Measurements from ENCODE around the gene LPIN1.
"Not testable (repeated sequence)": the region's sequence is repeated elsewhere in the genome, so short reads cannot be mapped to it uniquely, and the experiment has no call there.

LPIN1 gene

DNA sequence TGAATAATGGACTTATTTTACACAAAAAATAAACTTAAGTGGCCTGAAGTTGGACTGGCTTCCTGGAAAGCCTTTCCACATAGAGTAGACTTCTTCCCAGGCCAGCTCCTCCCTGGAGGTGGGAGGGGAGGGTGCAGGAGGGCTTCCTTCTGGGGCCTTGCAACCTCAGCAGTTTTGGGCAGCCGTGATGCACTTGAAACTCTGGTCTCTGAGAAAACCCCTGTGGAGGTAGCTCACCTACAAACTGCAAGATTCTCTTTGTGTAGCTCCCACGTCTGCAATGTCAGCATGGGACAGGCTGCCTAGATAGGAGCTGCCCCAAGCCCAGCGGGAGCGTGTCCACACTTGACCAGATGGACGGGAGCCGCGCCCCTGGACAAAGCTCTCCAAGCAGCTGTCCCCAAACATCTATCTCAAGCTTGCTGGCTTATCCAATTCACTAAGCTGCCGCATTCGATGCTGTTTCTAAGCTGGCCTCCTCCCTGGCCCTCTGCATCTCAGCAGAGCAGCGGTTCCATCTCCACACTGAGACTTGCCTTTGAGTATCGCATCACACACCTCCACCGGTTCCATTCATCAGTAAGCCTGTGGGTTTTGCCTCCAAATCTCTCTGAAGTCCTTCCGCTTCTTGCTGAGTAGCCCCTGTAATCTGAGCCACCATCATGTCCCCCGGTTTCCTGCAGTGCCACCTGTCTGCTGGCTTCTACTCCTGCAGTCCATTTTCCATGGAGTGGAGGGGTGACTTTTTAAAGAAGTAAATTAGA is 1.6 kb upstream of the LPIN1 start:
- no peak for FAIRE-seq

DNA sequence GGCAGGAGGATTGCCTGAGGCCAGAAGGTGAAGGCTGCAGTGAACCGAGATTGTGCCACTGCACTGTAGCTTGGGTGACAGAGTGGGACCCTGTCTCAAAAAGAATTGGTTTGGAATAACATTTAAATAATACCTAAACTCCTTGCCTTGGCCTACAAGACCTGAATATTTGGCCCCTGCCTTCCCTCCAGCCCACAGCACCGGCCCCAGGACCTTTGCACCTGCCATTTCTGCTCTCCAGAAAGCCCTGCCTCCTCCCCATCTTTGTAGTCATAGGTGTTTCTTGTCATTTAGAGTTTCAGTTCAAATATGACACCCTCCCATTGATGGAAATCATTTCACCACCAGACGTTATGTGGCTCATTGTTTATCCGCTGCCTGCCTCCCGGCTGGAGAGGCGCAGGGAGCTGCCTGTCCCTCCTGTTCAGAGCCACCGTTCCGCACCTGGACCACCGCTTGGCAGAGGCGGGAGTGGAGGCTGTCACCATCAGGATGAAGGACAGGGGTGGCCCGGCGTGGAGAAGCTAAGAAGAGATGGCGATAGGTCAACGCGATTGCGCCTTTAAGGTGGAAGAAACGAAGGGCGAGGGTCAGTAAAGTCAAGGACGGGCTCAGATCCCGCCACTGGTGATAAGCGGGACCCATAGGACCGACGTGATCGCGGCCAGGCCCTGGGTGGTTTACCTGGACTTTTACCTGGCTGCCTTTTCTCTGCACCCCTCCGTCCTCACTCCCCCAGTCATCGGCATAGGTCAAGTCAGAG is 638 bp upstream of the LPIN1 start:
- no peak for FAIRE-seq

DNA sequence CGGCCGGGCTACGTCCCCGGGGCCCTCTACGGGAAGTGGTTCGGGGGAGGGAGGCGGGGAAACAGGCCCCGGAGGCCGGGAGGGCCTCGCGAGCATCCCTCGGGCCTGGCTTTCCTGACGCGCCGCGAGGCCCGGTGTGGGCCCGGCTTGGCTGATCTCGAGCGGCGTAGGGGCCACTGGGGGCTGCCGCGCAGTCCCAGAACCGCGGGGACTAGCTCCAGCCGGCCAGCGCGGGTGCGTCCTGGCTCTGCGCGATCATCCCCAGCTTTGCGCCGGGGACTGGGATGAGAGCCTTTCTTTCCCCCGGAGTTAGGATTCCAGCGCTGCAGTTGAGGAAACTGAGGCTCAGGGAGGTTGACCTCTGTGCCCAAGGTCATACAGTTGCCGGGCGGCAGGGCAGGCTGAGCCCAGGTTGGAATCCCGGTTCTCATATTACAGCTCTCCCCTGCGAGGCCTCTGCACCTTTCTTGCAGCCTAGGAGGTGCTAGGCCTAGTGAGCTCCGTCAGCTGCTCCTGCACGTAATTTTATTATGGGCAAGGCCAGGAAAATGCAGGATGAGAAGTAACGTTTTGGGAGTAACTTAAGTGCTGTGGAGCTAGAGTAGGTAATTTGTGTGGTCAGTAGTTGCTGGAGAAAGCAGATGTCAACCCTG is 501 bp downstream of the LPIN1 start:
- no peak for FAIRE-seq

DNA sequence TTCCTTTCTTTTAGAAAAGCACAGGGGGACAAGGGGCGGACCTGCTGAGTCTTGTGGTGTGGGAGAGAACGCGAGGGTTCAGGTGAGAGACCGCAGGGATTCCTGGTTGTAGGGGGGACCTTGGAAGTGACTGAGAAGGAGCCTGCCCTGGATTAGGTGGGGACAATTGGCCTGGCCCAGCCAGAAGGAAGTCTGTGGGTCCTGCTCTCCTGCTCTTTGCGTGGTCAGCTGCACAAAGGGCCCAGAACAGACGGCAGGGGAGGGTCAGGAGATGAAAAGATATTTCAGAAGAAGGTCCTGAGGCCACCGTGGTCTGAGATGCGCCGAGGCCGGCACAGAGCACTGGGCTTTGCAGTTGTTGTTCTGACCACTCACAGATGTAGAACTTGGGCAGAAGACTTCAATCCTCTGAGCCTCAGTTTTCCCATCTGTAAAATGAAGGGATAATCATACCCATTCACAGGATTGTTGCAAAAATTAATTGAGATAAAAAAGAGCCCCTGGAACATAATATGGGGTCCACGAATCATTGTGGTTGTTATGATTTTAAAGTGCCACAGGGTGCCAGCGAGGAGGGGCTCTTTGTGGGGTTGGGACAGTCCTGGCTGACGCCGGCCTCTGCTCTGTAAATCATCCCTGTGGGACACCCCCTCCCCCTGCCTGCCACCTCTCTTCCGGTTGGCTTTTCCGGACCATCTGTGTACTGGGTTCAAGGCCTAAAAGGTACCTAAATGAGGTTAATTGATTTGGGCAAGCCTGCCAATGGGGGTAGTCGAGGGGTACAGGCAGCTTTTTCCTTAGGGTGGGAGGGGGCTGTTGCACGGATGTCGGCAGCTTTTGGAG is 1.8 kb downstream of the LPIN1 start:
- FAIRE-seq, result no peak

DNA sequence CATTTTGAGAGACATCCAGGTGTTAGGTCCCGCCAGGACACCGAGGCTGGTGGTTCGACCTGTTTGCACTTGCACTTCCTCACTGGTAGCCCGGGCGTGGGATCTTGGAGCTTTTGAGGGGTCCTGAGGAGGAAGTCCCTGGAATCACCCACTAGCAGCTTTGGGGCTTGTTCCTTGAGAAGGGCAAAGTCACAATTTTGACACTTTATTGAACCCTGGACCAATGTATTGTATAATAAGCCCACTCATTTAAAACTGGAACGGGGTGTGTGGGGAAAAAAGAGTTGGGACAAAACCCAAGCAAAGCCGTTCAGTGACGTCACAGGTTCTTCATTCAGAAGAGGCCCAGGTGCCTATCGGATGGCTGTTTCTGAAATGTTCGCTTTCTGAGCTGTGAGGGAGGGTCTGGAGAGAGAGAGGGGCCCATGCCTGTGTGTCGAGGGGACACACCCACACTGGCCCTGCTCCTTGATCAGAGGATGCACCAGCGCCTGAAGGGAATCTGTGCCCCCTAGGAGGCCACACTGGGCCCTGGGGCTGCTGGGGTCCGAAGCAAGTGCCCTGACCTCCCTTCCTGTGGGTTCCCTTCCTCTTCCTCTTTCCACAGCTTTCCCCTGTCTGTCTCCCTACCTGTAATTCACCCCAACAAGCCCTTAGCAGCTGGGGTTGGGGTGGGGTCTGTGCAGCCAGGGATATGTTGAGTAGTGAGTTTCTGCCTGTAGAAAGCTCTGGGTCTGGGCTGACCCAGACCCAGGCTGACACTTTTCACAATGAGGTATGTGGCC is 2.6 kb downstream of the LPIN1 start:
- FAIRE-seq, result no peak

DNA sequence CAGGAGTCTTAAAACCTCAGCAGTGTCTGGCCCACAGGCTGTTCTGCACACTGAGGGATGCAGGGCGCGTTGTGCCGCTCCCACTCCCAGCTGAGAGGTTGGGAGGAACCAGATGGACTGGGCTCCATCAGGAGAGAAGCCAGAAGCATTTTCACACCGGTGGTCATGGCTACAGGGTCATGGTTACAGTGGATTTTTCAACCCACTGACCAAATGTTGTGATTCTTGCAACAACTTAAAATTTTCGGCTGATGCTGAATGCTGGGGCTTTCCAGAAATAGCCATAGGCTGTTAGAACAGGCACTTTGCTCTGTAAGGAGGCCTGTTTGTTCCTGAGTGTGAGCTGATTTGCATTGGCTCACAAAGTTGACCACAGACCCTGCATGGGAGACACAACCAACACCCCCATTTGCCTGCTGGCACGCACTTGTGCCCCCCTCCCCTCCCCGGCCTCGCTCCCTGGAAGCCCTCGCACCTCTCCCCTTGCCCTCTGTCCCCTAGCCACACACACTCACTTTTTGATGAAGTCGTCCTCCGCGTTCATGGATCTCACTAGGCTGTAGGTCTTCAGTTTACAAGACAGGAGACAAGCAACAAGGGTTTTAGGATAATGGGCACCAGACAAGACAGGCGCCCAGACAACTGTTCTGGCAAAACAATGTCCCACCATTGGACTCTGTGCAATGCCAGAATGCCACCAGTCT is 3.4 kb downstream of the LPIN1 start:
- no peak for FAIRE-seq

DNA sequence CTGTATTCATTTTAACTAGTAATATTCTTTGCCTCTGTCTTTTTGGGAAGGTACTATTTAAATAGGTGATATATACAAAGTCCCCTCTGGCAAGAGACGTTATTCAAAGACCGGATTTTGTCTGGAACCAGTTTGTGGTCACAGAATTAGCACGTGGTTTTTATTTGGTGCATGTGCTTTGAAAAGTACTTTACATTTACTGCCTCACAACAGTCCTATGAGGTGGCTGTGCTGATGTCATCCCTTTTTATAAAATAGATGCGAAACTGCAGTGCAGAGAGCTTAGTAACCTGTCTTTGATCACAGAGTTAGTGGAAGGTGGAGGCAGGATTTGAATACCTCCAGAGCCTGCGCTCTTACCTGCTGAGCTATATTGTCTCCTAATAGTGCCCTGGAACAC is 4.0 kb downstream of the LPIN1 start:
- FAIRE-seq, result no peak

DNA sequence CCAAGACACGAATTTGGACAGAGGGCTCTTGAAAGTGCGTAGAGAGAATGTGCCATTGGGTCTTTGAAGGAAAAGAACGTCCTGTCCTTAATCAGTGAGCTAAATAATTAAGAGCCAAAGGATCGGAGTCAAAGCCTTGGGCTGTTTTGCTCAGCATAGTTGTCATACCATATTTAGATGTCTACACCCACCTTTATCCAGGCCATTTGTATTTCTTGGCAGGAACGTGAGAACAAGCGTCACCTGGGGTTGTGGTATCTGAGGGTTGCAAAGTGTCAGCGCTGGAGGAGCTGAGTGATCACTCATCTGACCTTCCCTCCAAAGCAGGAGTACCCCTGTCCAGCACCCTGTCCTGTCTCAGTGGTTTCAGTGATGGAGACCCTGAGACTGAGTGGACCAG is 4.5 kb downstream of the LPIN1 start:
- no peak for FAIRE-seq

DNA sequence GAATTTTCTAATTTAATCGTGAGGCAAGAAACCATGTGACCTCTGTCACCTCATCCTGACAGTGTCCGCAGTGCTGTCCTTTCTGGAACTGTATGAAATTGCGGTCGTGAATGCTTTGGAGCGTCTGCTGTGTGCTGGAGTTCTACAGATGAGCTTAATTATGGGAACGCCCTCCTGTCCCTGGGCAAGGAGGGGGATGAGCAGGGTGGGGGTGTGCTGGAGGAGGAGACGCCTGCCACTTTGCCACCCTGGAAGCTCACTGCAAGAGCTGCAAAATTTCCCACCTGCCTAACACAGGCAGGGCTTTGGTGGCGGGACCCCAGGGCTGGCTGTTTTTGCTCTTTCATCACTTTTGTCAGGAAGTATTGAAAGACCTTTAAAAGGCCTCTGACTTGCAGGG is 6.5 kb downstream of the LPIN1 start:
- no peak for FAIRE-seq

DNA sequence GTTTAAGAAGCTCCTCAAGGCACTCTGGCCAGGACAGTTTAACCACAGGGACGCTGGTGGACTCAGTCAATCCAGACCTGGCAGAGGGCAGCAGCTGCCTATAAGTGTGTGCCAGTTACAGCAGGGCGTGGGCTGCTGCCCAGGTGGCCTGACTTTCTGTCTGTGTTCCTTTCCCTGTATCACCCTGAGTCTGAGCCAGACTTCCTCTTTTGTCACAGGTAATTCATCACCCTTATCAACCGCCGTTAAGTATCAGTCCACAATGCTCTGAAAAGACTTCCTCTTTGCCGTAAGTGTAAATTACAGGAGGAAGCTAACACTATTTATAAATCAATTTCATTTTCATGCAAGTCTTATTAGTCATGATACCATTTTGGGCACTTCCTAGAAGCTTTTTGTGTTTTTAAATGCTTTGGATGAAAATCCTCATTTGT is 7.0 kb downstream of the LPIN1 start:
- FAIRE-seq, result no peak

DNA sequence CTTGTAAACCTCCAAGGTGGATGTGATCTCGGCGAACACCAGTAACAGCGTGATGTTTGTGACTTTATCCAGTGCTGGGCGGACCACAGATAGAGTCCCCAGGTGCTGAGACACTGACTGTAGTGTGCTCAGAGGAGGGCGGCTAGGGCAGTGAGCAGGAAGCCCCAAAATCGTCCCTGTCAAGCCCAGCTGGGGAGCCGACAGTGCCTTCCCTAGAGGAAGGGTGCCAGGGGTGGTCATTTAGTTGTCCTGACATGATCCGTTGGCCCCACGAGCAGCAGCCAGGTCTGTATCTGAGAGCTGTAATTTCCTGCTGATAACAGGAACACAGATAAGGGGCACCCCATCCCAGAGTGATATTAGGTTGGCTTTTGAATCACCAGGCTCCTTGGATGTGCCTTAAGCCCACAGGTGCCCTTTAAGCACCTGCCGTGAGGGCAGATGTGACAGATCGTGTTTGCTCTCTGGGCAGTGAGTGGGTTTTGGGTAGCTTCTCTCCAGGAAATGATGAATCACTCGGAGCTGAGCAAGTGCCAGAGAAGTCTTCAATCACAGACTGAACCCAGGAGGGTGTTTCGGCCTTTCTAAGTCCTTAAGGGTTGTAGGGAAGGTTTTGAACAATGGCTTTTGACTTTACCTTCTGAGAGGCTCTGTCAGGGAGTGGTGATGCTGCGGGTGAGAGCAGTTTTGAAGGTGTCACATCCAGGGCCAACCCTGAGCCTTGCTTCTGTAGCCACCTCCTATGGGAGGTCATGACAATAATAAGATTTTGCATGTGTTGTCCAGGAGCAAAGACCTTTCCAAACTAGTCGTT is 7.7 kb downstream of the LPIN1 start:
- FAIRE-seq, result no peak

DNA sequence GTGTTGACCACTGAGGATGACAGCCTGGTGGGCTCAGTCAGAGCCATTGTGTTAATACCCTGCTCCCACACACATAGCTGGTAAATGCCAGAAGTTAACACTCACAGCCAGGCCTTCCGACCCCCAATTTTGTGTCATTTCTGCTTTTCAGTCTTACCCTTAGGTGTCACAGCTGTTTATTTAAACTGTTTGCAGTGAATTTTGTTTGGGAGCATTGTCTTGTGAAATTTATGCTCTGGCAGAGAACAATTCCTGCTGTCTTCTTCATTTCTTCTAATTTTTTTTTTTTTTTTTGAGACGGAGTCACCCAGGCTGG is 8.2 kb downstream of the LPIN1 start:
- FAIRE-seq, result no peak

DNA sequence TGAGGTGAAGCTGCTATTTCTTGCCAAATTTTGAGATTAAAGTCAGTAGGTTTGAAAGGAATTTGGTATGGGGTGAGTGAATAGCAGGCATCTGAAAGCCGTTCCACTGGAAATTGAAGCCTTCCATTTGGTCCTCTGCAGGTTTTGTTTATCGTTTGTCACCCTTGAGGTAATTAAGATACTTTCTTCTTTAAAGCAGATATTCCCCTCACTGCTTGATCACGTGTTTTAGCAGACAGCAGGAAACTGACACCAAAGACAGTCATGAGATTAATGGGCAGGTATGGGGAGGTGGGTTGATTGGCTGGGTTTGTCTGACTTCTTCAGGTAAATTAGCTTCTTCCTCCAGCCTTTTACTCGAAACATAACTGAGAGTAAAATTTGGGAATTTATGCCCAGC is 10.7 kb downstream of the LPIN1 start:
- no peak for FAIRE-seq

DNA sequence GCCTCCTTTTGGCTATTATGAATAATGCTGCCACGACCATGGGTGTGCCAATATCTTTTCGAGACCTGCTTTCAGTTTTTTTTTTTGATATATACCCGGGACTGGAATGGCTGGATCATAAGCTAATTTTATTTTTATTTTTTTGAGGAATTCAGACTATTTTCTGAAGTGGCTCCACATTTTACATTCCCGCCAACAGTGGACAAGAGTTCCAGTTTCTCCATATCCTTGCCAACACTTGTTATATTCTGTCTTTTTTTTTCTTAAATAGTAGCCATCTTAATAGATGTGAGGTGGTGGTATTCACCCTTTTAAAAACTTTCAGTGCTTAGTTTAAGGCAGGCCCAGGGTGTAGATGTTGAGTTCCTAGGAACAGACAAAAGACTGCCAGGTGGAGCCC is 11.8 kb downstream of the LPIN1 start:
- FAIRE-seq, result no peak

DNA sequence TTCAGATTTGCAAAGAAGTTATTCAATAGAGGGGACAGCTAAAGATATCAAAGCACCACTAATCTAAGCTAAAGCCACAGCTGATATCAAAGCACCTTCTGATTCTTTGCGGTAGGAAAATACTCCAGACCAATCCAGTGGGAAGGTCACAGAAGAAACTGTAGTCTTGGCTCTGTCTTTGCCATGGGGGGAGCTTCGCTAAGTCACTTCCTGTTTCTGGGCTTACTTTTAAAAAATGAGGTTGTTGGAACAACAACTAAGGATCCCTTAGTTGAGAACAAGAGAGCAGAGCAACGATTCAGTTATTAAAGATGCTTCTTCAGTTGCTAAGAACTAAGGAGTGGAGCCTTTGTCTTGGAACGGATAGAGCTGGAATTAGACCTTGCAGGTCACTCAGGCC is 12.2 kb downstream of the LPIN1 start:
- FAIRE-seq, result no peak

DNA sequence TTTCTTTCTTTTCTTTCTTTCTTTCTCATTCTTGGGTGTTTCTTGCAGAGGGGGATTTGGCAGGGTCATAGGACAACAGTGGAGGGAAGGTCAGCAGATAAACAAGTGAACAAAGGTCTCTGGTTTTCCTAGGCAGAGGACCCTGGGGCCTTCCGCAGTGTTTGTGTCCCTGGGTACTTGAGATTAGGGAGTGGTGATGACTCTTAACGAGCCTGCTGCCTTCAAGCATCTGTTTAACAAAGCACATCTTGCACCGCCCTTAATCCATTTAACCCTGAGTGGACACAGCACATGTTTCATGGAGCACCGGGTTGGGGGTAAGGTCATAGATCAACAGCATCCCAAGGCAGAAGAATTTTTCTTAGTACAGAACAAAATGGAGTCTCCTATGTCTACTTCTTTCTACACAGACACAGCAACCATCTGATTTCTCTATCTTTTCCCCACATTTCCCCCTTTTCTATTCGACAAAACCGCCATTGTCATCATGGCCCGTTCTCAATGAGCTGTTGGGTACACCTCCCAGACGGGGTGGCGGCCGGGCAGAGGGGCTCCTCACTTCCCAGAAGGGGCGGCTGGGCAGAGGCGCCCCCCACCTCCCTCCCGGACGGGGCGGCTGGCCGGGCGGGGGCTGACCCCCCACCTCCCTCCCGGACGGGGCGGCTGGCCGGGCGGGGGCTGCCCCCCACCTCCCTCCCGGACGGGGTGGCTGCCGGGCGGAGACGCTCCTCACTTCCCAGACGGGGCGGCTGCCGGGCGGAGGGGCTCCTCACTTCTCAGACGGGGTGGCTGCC is 12.9 kb downstream of the LPIN1 start:
- not testable (repeated sequence) for FAIRE-seq

DNA sequence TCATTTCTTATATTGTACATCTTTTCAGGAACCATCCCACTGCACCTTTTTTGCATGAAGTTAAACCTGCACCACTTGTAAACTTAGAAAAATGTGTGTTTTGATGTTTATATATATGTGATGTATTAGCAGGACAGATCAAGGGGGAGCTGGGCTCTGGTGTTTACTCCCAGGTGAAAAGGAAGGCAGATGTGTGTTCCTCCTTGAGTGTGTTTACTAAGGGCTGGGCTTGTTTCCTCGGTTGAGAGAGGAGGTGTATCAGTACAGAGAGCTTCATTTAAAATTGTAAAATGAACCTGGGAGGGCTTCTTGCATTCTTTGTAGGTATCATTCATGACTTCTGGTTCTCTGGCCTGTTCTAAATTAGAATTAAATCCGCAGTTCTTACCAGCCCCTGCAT is 14.8 kb downstream of the LPIN1 start:
- FAIRE-seq, result no peak

DNA sequence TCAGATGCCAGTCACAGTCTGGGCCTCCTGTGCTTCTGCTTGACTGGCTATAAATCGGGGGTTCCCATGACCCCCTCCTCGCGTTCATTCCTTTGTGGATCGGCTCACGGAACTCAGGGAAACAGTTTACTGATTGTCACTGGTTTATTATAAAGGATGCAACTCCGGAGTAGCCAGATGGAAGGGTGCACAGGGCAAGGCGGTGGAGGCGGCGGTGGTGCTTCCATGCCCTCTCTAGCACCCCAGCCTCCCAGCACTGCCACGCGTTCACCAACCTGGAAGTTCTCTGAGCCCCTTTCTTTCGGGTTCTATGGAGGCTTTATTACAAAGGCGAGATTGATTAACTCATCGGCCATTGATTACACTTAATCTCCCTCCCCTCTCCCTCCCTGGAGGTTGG is 15.6 kb downstream of the LPIN1 start:
- no peak for FAIRE-seq

DNA sequence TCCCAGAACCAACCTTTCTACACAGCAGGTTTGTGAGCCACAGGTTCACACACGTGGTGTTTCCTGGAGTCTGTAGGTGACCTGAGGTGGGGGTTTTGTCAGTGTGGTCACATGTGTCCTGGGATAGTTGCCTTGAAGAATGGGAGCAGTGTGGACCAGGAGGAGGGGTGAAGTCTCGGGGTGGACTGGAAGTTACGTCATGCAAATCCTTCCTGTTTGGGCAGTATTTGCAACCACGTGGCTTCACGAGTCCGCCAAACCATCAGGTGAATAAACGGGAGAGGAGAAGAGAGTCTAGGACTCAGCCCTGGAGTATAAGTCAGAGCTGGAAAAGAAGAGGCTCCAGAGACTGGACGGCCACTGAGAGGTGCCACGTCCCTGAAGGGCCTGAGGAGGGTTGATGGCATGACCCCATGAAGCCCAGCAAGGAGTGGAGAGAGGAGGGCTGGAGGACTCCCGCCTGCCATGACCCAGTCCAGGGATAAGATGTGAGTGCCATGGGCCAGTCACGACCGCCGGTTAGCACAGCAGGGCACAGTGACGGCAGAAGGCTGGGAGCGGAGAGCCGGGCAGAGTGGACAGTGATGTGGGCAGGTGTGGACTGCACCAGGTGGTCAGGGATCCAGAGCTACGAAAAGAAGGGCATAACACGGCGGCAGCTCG is 16.5 kb downstream of the LPIN1 start:
- FAIRE-seq, result no peak

All from A204.1 (cell line).